HG03108 (cell line): Measurements from ENCODE around the gene IFITM2.

ENCODE experiments used
- ATAC-seq: cut with Tn5 transposase; IDR thresholded peaks from one replicate; pipeline ENCODE4 v1.9.1; 2021; ENCODE audit warnings: moderate library complexity; ENCODE audit not compliant: unreplicated experiment

Gene IFITM2

DNA sequence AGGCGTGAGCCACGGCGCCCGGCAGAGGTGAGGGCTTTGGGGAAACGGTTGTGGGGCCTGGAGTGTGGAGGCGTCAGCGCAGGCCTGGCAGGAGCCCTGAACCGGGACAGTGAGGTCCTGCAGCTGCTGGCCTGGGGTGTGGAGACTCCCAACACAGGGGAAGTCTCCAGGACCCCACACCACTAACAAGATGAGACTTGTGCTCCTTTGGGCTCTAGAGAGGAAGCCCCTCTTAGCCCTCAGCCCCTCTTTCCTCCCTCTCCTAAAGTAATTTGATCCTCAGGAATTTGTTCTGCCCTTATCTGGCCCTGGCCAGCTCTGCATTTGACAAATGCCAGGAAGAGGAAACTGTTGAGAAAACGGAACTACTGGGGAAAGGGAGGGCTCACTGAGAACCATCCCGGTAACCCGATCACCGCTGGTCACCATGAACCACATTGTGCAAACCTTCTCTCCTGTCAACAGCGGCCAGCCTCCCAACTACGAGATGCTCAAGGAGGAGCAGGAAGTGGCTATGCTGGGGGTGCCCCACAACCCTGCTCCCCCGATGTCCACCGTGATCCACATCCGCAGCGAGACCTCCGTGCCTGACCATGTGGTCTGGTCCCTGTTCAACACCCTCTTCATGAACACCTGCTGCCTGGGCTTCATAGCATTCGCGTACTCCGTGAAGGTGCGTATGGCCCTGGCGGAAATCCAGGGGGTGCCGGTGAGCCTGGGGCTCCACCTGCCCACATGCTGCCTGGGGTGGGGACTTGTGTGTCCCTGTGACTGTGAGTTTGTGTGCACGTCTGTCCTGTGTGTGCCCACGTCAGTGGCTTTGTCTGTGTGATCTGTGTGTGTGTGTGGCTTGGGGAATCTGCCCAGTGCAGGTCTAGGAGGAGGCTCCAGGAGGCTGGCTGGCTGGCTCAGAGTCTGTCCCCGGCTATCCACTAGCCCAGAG, at the start of gene IFITM2:
TSS of gene IFITM2 (plus strand) at position 51 of the 943 bp plus-strand sequence. CDS start at position 428, 377 bp downstream.
- peak; percentile 27 for ATAC-seq

DNA sequence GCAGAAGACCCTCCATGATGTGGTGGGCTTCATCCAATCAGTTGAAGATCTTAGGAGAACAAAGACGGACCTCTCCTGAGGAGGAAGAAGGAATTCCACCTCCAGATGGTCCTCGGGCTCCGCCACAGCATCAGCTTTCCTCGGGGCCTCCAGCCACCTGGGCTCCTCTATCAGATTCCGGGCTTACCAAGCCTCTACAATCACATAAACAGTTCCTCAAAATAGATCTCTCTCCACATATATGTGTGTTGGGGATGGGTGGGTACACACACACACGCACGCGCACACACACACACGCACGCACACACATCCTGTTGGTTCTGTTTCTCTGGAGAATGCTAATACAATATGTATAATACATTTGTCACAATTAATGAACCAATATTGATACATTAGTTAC, 48.2 kb upstream of the IFITM2 start:
- no peak for ATAC-seq

DNA sequence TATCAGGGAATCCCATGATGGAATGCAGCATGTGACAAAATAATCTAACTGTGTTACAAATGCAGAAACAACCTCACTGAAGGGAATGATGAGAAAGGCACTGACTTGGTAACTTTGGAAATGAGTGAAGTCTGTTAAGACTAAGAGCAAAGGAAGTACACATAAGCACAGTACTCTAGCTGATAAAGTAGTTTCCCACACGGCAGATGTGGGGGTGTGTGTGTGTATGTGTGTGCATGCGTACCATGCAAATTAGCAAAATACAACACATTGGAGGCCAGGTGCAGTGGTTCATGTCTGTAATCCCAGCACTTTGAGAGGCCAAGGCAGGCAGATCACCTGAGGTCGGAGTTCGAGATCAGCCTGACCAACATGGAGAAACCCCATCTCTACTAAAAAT, 46.0 kb upstream of the IFITM2 start:
- no peak for ATAC-seq

DNA sequence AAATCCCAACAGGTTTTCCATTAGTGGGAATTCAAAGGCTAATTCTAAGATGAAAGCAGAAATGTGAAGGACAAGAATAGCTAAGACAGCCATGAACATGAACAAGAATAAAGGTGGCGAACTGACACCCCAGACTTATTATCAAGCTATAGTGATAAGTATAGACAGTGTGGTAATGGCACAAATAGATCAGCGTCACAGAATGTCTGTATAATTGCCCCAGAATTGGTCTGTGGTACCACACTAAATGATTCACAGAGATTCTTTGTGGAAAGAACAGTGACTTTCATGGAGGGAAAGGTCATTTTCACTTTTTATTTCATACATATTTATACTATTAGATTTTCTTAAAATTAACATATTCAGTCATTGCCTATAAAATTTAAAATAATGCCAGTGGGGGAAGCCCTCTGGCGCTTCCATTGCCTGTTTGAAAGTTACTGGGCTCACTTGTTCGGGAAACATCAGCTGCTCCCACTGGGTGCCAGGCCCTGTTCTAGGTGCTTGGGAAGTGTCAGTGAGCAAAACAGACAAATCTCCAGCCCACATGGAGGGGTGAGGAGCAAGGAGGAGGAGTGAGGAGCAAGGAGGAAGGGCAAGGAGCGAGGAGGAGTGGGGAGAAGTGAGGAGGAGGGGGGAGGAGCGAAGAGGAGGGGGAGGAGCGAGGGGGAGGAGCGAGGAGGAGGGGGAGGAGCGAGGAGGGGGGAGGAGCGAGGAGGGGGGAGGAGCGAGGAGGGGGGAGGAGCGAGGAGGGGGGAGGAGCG, 40.8 kb upstream of the IFITM2 start:
- ATAC-seq: no peak

DNA sequence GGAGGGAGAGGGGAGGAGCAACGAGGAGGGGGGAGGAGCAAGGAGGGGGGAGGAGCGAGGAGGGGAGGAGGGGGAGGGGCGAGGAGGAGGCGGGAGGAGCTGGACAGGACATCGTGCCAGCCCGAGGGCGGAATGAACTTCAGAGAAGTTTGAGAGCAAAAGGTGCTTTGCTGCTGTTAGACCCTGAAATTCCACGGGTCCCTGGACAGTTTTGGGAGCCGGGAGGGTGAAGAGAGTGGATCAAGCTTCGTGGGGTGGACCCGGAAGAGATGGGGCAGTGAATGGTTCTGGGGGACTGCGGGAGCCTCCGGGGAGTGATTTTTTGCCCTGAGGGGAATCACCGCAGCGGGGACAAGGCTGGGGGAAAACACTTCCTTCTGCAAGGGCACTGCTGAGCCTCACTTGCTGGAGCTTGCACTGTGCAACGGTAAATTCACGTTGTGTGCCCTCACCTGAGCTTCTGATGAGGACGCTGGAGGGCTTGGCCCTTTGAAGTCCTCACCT, 40.1 kb upstream of the IFITM2 start:
- no peak for ATAC-seq

DNA sequence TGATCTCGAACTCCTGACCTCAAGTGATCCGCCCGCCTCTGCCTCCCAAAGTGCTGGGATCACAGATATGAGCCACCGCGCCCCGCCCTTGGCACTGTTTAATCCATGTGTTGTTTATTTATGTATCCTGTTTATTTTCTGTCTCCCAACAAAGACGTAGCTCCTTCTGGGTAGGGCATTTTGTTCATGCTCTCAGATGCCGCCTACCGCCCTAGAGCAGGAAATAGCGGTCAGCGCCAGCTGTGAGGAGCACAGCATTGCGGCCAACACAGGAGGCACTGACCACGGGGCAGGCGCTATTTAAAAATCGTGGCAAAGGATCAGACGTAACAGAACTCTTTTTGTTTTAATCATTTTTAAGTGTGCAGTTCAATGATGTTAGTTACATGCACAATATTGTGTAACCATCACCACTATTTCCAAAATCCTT, 38.9 kb upstream of the IFITM2 start:
- peak; percentile 56 for ATAC-seq

DNA sequence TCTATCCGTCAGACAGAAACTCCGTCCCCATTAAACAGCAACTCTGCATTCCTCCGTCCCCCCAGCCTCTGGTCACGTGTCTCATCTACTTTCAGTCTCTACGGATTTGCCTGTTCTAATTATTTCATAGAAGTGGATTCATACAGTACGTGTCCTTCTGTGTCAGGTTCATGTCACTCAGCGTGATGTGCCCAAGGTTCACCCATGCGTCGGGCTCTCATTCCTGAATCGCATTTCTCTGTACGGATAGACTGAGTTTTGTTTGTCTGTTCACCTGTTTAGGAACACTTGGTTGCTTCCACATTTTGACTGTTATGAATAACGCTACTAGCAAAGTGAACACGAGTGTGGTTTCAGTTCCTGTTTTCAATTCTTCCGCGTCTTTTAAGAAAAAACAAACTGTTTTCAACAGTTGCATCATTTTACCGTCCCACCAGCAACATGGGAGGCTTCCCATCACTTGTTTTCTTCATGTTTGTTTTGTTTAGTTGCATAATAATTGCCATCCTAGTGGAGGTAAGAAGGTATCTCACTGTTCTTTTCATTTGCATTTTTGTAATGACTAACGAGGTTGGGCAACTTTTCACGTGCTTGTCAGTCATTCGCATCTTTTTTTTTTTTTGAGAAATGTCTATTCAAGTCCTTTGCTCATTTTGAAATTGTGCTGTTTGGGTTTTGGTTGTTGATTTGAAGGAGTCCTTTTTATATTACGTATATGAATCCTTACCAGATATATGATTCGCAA, 38.3 kb upstream of the IFITM2 start:
- peak; percentile 57 for ATAC-seq

DNA sequence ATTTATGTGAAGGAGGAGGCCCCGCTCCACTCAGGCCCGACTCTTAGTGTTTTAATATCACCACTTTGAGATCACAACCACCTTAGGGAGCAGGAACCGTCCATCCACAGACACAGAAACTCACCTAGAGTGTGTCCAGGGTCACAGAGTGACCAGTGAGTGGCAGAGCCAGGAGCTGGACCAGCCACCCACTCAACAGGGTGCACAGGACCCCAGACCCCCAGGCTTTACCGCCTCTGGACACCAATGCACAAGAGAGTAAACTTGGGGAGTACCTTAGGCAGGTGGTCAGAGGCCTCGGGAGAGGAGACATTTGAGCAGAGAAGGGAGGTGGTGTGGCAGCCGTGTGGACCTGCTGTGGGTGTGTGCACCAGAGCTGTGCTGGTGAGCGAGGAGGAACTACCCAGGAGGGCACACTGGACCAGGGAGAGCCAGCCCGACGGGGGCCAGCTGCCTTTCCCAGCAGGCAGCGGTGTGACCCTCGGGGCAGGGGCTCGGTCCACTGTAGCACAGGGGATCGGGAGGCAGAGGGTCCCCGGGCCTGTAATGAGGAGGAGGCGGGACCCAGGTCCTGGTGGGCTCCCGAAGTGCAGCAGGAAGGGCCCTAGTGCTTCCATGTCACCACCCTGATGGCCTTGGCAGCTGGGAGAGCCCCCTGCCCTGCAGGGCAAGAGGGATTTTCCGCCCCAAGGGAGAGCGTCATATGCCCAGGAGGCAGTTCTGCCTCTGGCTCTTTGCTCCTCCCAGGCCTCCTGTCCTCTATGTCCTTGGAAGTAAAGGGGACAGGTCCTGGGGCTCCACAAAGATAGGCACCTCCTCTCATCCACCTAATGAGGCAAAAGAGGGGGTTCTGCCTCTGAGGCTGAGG, 36.9 kb upstream of the IFITM2 start:
- ATAC-seq: no peak

DNA sequence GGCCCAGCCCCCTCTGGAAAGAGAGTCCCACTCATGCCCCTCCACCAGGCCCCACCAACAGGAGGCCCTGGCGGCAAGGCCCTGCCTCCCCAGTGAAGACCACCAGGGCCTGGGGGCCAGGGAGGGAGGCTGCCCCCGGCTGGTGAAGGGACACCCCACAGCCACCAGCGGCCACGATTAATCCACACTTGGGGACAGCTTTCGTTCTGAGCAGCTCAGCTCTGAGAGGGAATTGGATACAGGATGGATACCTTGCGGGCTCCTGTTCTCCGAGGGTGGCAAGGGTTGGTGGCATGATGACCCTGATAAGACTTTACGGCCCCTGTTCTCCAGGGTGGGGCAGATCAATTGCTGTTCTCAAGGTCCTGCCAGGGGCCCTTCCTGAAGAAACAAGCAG, 36.3 kb upstream of the IFITM2 start:
- ATAC-seq: no peak

DNA sequence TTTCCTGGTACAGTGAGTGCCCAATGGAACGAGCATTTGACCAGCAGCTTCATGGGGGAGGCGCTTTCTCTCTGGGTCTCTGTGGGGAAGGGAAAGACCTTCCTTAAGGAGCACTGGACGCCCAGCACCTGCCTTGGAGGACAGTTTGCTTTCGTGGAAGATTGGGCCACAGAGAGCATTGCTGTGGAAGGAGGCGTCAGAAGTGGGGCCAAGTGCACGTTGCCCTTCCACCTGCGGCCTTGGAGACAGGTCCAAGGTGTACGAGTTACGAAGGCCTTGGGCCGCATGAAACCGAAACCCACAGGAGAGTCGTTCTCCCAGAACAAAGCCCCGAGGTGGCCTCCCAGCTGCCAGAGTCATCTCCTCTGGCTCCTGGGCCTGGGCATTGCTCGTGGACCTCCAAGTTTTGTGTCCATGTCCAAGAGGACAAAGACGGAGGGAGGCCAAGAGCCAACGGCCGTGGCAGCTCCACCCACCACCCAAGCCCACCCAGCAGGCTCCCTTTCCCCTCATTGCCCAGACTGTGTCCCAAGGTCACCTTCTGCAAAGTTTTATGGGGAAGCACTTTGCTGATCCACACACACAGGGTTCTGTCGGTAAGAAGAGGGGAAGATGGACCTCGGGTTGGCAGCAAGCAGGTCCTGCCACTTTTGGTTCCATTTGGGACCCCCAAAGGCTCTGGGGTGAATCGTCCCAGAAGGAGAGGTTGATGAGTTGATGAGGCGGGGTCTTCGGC, 35.3 kb upstream of the IFITM2 start:
- ATAC-seq: no peak

DNA sequence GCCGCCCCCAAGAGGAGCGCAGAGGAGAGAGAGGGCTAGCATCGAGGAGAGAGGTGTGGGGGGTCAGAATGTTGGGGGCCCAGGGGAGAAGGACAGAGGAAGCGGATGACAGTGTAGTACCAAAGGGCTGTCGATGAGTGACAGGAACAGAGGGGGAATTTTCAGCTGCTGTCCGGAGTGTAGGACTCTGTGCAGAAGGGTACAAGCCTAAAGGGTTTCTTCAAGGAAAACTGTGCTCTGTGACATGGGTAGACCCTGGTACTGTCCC, 34.8 kb upstream of the IFITM2 start:
- no peak for ATAC-seq

DNA sequence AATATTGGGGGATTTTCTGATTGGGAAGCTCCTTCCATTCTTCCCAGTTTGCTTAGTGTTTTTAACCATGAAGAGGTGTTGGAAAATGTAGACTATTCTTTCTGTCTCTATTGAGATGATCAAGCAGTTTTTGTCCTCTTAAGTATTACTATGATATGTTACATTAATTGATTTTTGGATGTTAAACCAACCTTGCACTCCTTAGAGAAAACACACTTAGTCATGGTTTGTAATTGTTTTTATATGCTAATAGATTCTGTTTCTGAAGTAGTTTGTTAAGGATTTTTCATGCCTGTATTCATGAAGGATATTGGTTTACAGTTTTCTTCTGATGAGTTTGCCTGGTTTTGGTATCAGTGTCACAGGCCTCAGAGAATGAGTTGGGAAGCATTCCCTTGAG, 31.4 kb upstream of the IFITM2 start:
- ATAC-seq: no peak

DNA sequence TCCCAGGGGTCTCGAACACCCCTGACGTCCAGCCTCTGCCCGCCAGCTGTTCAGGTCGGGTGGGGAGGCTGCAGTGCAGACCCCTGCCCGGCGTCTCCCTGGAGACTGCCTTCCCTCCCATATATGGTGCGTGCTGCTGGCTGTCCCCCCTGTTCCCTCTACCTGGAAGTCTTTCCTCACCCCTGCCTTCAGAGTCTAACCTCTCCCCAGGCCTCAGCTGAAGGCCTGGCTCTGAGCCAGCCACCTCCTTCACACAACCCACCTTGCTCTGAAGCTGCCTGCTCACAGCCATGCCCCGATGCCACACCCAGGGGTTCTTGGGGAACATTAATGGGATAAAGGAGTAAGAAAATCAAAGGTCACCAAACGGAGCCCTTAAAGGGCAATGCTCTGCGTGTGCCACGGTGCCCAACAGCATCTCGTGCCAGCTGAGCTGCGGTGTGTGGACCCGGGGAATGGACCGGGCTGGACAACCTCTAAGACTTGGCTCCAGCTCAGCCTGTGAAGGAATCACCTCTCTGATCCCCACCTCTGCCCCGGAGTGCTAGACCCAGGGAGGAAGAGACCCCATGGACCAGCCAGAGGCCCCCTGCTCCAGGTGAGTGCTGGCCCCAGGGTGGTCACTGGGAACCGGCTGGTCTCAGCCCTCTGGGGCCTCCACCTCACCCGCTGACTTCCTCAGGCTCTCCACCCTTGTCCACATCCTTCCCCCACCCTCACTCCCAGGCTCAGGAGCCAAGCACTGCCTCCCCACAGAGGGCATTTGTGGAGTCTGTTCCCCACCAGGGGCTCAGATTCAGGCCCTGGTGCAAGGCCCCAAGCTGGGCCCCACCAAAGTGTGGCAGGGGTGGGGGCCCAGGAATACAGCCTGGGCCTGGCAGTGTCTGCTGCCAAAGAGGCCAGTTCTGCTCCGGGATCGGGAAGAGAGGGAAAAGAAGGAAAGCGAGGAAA, 29.3 kb upstream of the IFITM2 start, which contains the start of gene NLRP6:
TSS of gene NLRP6 (plus strand) at position 407 of the 951 bp plus-strand sequence. CDS start at position 570, 163 bp downstream.
- no peak for ATAC-seq

DNA sequence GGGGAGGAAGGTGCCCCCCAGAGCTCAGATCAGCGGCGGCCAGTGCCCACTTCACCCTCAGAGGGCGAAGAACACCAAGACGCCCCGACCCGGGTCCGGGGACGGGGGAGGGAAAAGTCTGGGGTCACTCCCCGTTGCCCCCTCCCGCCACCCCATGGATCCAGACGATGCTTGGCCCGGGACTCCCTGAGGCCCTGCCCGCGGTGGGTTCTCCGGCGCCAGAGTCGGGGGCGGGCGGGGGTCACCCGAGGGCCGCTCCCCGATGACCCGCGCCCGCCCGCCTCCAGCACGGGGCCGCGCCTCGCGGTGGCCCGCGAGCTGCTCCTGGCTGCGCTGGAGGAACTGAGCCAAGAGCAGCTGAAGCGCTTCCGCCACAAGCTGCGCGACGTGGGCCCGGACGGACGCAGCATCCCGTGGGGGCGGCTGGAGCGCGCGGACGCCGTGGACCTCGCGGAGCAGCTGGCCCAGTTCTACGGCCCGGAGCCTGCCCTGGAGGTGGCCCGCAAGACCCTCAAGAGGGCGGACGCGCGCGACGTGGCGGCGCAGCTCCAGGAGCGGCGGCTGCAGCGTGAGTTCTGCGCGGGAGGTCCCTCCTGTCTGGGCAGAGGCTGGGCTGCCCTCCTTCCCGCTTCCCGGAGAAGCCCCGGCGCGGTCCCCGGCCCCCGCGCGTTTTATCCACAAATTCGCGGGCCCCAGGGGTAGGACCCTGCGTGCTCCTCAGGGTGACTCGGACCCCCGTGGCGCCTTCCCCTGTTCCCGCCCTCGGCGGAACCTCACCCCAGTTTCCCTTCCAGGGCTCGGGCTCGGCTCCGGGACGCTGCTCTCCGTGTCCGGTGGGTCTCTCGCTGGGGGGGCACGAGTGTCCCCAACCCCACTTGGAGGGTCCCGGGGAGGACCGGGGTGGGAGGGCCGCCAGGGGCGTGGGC, 28.3 kb upstream of the IFITM2 start:
- no peak for ATAC-seq

DNA sequence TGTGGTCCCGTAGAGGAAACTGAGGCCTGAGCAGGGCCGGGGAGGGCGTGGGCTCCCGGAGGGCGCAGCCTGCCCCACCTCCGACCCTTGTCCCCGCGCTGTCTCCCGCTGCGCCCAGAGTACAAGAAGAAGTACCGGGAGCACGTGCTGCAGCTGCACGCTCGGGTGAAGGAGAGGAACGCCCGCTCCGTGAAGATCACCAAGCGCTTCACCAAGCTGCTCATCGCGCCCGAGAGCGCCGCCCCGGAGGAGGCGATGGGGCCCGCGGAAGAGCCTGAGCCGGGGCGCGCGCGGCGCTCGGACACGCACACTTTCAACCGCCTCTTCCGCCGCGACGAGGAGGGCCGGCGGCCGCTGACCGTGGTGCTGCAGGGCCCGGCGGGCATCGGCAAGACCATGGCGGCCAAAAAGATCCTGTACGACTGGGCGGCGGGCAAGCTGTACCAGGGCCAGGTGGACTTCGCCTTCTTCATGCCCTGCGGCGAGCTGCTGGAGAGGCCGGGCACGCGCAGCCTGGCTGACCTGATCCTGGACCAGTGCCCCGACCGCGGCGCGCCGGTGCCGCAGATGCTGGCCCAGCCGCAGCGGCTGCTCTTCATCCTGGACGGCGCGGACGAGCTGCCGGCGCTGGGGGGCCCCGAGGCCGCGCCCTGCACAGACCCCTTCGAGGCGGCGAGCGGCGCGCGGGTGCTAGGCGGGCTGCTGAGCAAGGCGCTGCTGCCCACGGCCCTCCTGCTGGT, 27.5 kb upstream of the IFITM2 start:
- no peak for ATAC-seq

DNA sequence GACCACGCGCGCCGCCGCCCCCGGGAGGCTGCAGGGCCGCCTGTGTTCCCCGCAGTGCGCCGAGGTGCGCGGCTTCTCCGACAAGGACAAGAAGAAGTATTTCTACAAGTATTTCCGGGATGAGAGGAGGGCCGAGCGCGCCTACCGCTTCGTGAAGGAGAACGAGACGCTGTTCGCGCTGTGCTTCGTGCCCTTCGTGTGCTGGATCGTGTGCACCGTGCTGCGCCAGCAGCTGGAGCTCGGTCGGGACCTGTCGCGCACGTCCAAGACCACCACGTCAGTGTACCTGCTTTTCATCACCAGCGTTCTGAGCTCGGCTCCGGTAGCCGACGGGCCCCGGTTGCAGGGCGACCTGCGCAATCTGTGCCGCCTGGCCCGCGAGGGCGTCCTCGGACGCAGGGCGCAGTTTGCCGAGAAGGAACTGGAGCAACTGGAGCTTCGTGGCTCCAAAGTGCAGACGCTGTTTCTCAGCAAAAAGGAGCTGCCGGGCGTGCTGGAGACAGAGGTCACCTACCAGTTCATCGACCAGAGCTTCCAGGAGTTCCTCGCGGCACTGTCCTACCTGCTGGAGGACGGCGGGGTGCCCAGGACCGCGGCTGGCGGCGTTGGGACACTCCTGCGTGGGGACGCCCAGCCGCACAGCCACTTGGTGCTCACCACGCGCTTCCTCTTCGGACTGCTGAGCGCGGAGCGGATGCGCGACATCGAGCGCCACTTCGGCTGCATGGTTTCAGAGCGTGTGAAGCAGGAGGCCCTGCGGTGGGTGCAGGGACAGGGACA, 26.7 kb upstream of the IFITM2 start:
- no peak for ATAC-seq
